ELR (cell line): ENCODE measurements around the gene CHD1L.
A peak's percentile ranks its signal among the peaks of the same experiment; 100 is the strongest.
"Not testable (repeated sequence)": the region's sequence is repeated elsewhere in the genome, so short reads cannot be mapped to it uniquely, and the experiment has no call there.

Experiments
- DNase-seq: peaks from one replicate; pipeline ENCODE4 v3.0.0-alpha.2; 2015; ENCODE audit warnings: low read depth

CHD1L gene

DNA sequence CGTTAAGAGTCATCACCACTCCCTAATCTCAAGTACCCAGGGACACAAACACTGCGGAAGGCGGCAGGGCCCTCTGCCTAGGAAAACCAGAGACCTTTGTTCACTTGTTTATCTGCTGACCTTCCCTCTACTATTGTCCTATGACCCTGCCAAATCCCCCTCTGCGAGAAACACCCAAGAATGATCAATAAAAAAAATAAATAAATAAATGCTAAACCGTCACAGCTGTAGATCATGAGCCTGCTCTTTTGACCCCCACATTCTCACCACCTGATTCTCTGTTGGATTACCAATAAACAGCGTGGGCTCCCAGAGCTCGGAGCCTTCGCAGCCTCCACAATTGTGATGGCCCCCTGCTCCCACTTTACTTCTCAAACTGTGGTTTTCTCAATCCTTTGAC, 8.6 kb upstream of the CHD1L start:
- not testable (repeated sequence) for DNase-seq

DNA sequence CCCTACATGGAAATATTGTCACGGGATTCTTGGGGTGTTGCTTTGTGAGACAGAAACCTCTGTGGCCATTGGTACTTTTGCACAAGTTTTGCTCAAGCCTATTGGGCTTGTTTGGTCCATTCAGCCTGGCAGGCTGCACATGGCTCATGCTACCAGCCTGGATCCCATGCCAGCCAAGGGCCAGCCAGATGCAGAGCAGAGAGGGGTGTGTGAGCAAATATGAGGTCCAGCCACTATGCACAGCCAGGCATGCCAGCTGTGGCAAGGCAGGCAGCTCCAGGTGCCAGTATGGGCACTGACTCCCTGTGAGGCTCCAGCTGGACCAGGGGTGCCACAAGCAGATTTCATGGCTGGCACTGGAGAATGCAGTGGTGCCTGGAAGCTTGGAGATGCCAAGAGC, 6.7 kb upstream of the CHD1L start:
- no peak for DNase-seq

DNA sequence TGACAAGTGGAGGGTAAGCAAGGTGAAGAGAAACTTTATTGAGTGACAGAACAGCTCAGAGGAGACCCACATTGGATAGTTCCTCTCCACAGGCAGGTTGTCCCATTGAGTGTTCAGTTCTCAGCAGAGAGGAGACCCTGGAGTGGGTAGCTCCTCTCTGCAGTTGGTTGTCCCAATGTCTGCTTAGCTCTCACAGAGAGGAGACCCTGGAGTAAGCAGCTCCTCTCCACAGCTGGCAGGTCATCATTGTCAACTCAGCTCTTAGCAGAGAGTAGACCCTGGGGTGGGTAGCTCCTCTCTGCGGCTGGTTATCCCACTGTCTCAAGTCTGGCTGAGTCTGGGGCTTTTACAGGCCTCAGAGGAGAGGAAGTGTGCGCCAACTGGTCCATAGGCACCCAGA, 6.0 kb upstream of the CHD1L start:
- no peak for DNase-seq

DNA sequence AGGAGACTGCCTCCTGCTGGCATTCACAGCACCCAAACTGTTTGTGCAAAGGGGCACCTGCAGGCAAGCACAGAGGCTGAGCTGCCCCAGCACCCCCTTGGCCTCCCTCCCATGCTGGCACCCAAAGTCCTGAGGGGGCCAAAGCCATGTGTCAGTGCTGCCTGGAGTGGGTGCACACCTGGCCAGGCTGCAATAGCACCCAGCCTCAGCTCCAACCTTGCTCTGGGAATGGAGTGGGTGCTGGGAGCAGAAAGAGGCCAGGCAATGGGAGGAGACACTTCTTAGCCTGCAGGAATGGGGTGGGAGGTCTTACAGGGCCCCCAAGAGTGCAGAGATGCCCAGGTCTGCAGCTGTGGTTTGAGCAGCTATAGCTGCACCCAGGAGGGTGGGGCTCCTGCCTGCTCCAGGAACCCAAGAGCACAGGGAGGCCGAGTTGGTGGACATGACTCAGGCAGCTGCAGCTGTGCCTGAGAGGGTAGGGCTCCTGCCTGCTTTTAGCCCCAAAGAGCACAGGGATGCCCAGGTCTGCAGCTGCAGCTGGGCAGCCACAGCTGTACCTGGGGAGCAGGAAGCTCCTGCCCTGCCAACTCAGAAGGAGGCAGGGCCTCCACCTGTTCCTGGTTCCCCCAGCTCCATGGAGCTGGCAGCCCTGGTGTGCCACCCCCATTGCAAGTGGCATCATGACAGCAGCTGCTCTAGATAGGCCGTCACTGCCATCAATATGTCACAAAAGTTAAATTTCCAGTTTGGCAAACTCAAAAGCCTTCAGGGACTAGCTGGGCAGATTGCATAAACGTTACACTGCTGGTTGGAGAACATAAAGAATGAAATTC, 5.3 kb upstream of the CHD1L start:
- no peak for DNase-seq

DNA sequence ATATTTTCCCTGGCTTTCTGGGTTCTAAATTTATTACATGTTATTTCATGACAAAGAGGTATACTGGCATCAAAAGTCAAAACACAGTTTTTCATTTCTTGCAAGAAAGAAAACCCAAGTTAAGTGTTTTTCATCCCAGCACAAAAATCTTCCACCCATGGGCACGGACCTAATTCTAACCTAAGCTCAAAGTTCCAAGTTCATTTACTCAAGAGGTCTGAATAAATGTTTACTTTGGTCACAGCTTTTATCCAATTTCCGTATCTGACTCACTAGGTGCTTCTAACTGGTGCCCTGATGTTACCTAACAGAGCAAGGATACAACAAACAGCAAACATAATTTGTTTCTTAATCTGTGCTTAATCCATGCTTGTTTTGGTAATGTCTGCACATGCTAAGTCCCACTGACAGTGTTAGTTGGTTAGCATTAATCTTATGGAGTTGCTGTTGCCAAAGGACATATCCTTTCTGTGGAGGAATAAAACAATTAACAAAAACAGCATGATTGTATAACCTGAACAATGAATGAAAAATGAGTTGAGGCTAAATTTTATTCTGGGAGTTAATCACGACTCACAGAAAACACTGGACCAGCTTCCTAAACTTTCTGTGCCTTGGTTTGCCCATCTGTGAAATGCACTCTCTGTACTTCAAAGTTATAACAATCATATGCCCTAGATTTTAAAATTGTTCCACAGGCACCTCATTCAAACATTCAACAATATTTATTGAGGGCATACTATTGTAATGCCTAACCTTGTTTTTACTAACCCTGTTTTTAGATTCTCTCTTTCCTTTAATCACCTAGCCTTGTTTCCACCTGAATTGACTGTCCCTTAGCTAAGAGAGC, 4.2 kb upstream of the CHD1L start:
- DNase-seq = peak; percentile 4

DNA sequence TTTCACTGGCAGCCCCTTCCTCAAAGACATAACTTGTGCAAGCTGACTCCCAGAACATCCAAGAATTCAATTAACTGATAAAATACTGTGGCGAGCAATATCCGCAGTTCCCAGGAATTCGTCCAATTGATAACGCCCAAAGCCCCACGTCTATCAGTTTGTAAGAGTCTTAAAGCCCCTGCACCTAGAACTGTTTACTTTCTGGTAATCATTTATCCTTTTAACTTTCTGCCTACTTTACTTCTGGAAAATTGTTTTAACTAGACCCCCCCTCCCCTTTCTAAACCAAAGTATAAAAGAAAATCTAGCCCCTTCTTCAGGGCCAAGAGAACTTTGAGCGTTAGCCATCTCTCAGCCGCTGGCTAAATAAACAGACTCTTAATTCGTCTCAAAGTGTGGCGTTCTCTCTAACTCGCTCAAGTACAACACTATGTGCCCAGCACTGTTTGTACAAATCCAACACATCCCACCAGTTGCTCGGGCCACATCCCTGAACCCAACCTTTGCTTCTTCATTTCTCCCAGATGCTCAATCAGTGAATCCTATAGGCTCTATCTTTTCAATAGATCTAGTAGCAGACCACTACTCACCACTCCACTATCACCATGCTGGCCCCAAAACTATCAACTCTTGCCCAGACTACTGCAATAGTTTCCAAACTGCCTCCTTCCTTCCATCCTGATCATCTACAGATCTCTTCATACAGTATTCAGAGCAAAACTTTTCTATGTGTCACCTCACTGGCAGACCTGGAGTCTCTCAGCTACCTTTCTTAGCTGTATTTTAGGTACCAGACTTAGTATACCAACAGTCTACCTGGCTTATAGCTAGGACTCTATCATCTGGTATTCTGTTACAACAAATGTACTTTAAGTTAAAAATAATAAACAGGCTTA, 3.3 kb upstream of the CHD1L start:
- no peak for DNase-seq

DNA sequence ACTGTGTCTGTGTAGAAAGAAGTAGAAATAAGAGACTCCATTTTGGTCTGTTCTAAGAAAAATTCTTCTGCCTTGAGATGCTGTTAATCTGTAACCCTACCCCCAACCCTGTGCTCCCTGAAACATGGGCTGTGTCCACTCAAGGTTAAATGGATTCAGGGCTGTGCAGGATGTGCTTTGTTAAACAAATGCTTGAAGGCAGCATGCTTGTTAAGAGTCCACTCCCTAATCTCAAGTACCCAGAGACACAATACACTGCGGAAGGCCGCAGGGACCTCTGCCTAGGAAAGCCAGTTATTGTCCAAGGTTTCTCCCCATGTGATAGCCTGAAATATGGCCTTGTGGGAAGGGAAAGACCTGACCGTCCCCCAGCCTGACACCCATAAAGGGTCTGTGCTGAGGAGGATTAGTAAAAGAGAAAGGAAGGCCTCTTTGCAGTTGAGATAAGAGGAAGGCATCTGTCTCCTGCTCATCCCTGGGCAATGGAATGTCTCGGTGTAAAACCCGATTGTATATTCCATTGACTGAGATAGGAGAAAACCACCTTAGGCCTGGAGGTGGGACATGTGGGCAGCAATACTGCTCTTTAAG, 2.3 kb upstream of the CHD1L start:
- not testable (repeated sequence) for DNase-seq

DNA sequence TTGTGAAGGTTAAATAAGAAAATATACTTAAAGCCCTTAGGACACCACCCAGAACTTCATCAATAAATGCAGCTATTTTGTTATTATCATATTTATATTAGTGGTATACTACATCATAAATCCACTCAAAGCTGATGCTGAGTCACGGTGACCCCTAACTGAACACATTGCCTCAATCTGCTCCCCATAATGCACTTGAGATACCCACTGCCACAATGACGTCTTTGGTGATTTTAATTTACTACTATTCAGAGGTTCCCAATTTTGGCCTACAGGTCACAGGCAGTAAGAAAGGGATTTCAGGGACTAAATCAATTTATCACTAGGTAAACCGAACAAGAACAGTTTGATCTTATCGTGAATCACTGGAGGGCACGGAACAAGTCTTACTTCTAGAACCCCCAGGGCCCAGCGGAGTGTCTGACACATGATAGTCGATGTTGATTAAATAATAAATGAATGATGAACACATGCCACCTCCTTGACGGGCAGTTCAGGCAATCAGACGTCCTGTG, 493 bp upstream of the CHD1L start:
- DNase-seq = no peak

DNA sequence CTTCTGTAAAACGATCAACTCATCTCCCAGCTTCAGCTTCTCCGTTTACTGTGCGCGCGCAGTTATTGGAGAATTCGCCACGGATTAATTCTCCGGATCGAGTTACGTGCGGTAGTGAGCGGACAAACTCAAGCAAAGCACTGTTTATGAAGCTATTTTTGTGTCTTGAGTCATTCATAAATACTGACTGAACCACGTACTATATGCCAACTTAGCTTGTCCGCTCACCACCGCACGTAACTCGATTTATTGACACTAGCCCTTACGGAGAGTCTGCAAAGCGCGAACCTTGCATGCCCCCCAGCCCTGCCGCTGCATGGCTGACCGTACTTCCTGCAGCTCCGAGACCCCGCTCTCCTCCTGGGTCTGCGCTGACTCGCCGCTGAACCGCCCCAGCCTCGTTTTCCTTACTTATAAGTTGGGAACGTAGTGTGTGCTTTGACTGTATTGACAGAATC, 773 bp downstream of the CHD1L start:
- DNase-seq = no peak

DNA sequence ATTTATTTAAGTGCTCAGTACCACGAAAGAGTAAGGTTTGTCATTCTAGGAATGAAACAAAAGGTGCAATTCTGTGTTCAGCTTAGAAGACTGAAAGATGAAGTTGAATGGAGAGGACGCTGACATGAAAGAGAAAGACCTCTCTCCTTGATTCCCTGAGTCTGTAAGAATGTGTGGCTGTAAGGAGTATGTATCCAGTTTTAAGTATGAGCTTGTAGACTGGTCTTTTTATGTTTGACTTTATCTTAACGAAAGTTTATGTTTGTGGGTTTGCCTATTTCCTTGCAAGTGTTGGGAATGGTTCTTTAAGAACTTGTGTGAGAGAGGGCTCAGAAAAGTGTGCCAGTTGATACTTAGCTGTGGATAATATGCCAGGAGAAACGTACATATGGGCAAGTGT, 1.4 kb downstream of the CHD1L start:
- DNase-seq = peak; percentile 14

DNA sequence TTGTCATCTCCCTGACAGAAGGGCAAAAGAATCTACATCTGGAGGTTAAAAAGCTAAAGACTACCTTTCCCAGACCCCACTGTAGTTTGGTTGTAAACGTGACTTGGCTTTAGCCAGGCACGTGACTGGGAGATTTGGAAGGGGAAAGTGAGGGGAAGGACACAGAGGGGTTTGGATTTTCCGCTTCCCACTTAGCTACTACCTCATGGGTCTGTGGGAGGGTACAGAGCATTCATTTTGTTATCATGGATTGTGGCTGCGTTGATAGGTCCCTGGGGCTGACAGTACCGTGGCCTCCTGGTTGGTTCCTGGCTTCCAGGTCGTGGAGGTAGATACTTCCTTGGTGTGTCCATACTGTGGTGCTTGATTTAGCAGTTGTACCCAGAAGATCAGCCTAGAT, 2.6 kb downstream of the CHD1L start:
- DNase-seq = no peak

DNA sequence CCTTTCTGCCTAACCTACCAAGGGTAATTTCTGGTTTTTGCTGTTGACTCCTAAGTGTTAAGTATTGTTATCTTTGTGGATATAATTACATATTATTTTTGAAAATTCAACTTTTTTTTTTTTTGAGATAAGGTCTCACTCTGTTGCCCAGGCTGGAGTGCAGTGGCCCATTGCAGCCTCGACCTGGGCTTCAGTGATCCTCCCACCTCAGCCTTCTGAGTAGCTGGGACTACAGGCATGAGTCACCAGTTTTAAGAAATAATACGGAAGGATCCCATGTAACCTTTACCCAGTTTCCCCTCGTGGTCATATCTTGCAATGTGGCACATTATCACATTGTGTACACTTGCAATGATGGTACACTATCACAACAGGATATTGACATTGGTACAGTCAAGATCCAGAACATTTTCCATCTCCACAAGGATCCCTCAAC, 3.1 kb downstream of the CHD1L start:
- DNase-seq = no peak

DNA sequence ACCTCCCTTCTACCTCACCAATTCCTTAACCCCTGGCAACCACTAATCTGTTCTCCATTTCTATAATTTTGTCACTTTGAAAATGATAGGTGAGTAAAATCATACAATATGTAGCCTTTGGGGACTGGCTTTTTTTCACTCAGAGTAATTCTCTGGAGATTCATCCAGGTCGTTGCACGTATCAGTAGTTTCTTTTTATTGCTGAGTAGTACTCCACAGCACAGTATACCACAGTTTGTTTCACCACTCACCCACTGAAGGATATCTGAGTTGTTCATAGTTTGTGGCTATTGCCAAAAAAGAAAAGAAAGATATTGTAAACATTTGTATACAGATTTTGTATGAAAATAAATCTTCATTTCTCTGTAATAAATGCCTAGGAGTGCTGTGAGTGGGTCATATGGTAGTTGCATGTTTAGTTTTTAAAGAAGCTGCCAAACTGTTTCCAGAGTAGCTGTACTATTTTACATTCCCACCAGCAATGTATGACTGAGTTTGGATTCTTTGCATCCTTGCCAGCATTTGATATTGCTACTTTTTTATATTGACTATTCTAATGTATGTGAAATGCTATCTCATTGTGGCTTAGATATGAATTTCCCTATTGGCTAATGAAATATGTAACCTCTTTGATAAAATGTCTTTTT, 3.7 kb downstream of the CHD1L start:
- DNase-seq = no peak

DNA sequence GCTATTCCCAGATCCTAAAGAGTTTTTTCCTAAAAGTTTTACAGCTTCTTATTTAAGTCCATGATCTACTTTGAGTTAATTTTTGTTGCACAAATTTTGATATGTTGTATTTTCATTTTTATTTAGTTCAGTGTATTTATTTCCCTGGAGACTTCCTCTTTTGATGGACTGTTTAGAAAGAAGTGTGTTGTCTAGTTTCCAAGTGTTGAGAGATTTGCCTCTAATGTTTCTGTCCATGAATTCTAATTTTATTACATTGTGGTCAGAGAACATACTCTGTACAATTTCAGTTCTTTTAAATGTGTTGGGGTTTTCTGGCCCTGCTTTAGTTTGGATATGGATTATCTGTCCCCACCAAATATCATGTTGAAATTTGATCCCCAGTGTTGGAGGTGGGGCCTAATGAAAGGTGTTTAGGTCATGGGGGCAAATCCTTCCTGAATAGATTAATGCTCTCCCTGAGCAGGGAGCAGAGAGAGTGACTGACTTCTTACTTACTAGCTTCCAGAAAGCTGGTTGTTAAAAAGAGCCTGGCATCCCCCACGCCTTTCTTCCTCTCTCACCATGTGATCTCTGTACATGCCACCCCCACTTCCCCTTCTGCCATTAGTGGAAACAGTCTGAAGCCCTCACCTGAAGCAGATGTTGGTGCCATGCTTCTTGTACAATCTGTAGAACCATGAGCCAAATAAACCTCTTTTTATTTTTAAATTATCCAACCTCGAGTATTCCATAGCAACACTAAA, 4.6 kb downstream of the CHD1L start:
- no peak for DNase-seq

DNA sequence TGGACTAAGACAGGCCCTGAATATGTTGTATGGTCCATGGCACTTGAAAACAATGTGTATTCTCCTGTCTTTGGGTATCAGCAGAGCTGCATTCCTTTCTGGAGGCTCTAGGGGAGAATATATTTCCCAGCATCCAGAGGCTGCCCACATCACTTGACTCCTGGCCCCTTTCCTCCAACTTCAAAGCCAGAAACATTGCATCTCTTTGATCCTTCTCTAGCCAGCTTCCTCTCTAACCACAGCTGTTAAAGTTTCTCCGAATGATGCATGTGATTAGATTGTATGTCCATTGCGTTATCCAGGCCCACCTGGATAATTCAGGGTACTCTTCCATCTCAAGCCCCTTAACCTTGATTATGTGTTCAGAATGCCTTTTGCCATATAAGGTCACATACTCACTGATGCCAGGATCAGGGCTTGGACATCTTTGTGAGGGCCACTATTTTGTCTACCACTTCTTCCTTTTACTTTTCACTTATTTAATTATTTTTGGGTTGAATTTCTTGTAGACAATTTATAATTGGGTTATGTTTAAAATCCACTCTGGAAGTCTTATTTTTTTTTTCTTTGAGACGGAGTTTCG, 5.3 kb downstream of the CHD1L start:
- no peak for DNase-seq

DNA sequence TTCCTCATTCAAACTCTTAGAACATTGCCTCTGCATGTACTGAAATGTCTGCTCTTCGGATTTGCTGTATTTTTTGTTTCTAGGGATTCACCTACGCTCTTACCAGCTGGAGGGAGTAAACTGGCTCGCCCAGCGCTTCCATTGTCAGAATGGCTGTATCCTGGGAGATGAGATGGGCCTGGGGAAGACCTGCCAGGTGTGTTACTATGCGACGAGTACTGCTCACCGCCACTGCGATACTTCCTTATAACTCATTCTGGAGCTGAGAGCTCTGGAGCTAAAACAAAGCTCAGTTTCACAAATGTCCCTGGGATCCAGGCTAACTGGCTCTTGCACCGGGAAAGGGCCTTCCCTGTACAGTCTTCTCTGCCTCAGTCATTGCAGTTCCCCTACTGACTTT, 10.1 kb downstream of the CHD1L start:
- no peak for DNase-seq

DNA sequence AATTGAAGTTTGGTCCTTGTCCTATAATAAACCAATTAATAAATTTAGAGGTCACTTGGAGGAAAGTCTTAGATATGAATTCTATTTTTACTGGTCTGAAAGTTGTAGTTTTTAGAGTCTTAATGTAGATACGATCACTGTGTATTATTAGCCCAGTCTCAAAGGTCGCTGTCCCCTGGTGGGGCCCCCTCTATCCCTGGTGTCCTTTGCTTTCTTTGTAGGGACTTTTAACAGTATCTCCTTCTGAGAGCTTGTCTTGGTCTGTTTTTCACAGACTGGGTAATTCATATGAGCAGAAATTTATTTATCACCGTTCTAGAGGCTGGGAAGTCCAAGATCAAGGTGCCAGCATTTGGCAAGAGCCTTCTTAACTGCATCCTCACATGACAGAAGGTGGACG, 18.5 kb downstream of the CHD1L start:
- DNase-seq = no peak

DNA sequence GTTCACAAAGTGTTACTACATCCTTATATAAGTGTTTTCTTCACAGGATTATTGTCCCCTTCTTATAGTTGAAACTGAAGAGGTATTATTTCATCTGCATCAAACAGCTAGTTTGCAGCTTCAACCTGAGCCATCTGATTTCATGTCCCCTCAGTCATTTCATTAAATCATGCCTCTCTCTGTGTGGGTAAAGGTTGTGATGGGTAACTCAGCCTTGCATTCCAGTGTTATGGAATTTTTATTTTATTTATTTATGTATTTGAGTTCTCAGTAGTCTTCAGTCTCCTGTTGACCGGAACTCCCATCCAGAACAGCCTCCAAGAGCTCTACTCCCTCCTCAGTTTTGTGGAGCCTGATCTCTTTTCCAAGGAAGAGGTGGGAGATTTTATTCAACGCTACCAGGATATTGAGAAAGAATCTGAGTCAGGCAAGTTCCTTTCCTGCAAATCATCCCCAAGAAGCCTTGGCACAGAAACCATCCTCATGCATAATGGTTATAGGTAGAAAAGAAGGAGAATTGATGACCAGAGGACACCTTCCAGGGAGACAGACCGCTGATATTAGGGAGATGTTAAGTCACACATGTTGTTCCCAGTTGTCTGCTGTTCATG, 21.8 kb downstream of the CHD1L start:
- peak; percentile 75 for DNase-seq

DNA sequence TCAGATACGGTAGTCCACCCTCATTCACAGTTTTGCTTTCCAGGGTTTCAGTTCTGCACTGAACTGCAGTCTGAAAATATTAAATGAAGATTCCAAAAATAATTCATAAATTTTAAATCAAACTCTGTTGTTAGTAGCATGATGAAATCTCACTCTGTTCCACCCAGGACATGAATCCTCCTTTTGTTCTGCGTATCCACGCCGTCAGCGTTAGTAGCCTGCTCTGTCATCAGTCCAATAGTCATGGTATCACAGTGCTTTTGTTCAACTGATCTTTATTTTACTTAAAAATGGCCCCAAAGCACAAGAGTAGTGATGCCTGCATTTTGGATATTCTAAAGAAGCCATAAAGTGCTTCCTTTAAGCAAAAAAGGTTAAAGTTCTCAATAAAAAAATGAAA, 23.9 kb downstream of the CHD1L start:
- no peak for DNase-seq
